GM12874 (cell line): ENCODE measurements around the gene SEMA4D.

Source experiments
- TF ChIP-seq, protein P1 (sequence below): IDR thresholded peaks from 2 replicates; pipeline ENCODE4 v1.5.1; 2011; ENCODE audit warnings: low read depth, mild to moderate bottlenecking, control low read depth, low read length, moderate library complexity; ENCODE audit not compliant: insufficient read depth

SEMA4D gene

DNA sequence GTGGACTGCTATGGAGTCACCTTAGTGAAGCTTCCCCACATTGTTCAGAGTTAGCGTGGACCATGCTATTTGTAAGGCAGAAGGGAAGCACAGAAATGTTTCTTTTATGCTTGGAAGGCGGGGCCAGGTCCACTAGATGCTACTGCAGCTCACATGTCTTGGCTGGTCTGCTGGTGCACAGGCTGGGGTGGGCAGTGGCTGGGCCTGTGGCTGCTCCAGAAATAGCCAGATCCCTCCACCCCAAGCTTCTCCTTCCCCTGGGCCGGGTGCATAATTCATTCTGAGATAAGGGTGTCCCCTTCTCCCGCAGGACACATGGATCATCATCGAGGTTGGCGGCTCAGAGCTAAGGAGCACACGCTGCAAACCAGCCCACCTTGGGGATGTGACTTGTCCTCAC, 14.5 kb upstream of the SEMA4D start:
- TF ChIP-seq, protein P1, sequence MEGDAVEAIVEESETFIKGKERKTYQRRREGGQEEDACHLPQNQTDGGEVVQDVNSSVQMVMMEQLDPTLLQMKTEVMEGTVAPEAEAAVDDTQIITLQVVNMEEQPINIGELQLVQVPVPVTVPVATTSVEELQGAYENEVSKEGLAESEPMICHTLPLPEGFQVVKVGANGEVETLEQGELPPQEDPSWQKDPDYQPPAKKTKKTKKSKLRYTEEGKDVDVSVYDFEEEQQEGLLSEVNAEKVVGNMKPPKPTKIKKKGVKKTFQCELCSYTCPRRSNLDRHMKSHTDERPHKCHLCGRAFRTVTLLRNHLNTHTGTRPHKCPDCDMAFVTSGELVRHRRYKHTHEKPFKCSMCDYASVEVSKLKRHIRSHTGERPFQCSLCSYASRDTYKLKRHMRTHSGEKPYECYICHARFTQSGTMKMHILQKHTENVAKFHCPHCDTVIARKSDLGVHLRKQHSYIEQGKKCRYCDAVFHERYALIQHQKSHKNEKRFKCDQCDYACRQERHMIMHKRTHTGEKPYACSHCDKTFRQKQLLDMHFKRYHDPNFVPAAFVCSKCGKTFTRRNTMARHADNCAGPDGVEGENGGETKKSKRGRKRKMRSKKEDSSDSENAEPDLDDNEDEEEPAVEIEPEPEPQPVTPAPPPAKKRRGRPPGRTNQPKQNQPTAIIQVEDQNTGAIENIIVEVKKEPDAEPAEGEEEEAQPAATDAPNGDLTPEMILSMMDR, result no peak

DNA sequence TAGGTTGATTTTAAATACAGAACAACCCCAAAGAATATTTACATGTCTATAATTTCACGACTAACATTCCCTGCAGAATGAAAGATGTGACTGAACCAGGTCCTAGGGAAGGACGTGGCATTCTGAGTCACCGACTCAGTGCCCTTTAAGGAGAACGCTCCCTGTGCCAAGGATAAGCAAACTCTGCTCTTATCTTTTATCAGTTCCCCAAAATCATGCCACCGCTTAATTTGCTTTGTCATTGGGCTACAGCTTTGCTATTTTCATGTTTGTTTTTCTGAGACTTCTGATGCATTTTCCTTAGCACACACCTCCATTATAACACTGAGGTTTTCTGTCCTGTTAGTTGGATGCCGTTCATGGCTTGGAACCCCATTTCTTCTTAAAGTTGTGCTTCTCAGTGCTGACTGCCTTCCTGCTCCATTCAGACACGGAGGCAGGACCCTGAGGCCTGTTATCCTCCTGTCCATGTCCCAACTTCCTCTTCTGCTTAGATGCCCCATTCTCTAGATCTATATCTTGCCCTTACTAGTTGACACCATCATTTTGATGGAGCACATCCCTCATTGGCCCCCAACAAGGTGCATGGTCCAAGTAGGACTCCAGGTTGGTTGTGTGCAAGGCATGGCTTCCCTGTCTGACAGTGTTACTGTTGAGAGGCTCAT, 11.2 kb upstream of the SEMA4D start:
- TF ChIP-seq, protein P1, result no peak

DNA sequence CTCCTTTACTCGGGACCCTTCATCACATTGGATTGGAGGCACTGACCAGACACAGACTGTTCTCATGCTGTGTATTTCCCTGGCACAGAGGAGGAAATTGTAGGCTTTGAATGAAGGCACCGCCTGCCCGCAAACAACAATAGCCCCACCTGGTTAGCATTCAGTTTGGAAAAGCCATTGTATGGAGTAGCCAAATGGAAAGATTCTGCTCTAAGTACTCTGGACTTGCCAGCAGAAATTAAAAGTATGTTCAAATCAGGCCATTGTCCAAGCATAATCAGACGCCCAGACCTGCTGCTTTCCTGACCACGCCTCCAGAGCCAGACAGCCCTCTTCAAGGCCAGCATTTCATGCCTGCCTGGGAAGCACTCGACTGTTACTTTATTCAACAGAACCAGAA, 8.0 kb upstream of the SEMA4D start:
- TF ChIP-seq, protein P1, result no peak

DNA sequence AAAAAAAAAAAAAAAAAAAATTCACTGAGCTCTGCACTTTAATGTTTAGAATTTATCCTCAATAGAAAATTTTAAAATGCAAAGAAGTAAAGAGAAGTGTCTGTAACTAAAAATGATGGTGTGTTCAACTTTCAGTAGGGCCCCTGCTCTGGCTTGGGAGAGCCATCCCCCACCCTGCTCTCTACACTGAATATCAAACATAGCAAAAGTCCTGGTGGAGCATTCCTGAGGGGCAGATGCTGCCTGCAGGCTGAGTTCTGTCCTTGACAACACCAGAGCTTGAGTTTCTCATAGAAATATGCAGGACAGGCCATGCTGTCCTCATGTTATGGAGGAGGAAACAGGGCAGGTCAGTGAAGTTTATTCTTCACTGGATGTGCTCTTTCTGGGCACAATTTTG, 7.1 kb upstream of the SEMA4D start:
- TF ChIP-seq, protein P1, result no peak

DNA sequence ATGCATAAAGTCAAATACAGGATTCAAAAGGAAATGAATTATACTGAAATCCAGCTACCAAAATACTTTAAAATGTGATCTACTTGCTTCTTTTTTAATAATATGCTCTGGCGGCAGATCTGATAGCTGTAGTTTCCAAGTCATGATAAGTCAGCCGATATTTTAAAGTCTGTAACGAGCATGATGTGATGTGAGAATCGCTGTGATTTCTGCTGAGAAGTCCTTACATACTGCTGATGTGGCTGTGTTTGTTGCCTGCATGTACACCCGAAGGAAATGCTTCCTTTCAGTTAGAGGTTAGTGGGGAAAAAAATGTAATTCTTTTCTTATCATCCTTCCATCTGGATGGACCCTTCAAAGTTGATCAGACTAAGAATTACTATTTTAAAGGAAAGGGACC, 4.8 kb upstream of the SEMA4D start:
- TF ChIP-seq, protein P1, result no peak

DNA sequence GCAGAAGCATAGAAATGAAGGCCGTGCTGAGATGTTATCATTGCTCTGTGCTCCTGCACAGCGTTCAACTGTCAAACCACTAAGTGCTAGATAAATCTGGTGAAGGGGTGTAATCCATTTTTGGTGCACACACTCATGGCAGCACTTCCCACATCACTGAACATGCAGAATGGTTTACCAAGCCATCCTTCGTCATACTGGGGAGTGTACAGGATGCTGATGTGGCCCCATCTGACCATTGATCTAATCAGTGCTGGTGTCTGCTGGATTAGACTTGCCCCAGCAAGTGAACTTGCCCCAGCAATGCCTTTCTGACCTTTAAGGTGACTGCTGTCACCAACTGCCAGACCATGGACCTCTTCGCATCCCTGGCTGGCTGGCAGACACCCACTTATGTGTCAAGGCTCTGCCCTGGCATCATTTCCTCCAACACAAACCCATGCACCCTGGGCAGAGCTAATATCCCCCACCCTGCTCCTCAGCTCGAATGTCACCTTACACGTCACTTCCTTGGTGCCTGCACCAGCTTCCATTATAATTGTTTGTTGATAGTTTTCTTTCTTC, 4.2 kb upstream of the SEMA4D start:
- TF ChIP-seq, protein P1, result no peak

DNA sequence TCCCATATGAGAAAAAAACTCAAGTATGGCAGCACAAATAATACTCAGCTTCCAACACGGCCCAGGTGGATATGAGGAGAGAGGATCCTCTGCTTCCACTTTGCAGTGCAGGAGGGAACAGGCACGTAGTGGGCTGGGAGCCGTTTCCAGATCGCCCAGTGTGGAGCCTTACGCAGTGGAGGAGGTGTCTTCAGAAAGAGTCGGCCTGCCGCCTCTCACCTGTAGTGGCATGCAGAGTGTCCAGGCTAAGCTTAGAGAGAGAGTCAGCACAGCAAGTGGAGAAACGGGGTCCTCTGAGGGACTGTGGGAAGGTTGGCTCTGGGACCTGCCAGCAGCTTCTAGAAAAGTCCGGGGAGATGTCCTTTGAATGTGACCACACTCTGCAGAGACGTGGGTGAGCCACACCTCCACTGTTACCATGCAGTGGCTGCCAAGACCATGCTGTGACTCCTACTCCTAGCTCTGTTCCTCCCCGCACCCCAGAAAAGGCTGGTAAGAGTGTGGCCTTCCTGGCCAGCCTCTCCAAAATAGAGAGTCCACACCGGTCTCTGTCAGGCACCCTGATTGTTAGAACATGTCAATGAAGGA, 3.5 kb upstream of the SEMA4D start:
- TF ChIP-seq, protein P1, result no peak
